Panc1 (cell line): ENCODE results near the gene MAD1L1. TPM values are rescaled to one million over a fixed set of nuclear protein-coding genes. Genes with fewer than 3 reads are reported as not detected.

ENCODE experiments used
- ATAC-seq: fragments of 200-7000 bp; cut with Tn5 transposase; 2 replicates; pipeline ENCODE4 v1.9.1; 2020; ENCODE audit warnings: mild to moderate bottlenecking, moderate library complexity
- BruUV-seq: library from RNA; stranded (reverse); fragments of 400-500 nt; replicated peaks from 2 replicates; lab custom pipeline; 2021; lab: Mats Ljungman, UMichigan
- CTCF ChIA-PET: fragments of 300-600 bp; sonication (Branson Sonifier 250); formaldehyde crosslinking; loops from one replicate; lab custom pipeline; 2022; ENCODE audit warnings: antibody characterized with exemption; lab: Charles Lee
- POLR2A ChIA-PET: fragments of 300-600 bp; sonication (Branson Sonifier 250); formaldehyde crosslinking; loops from one replicate; lab custom pipeline; 2022; ENCODE audit warnings: antibody characterized with exemption; lab: Charles Lee
- DNase-seq: peaks from one replicate; pipeline ENCODE4 v3.0.0-alpha.2; 2010; ENCODE audit warnings: low read depth, low spot score
- H3K27ac ChIP-seq: 2 replicates; pipeline ENCODE4 v1.5.1; 2011; ENCODE audit warnings: mild to moderate bottlenecking, low read length, inconsistent platforms
- H3K27me3 ChIP-seq: fragments of 200-500 bp; sonication (Bioruptor generic); 2 replicates; pipeline ENCODE4 v1.6.0; 2014; ENCODE audit warnings: low read length, inconsistent platforms; ENCODE audit not compliant: control insufficient read depth, insufficient read depth
- H3K36me3 ChIP-seq: fragments of 200-500 bp; sonication (Bioruptor generic); 2 replicates; pipeline ENCODE4 v1.5.1; 2014; ENCODE audit warnings: inconsistent platforms, mild to moderate bottlenecking, low read length, moderate library complexity; ENCODE audit not compliant: control insufficient read depth, insufficient read depth
- H3K4me1 ChIP-seq: 2 replicates; pipeline ENCODE4 v1.5.1; 2011; ENCODE audit warnings: inconsistent platforms, mild to moderate bottlenecking, low read length, moderate library complexity; ENCODE audit not compliant: control insufficient read depth, insufficient read depth
- H3K4me3 ChIP-seq, 2 experiments: 2 replicates each; pipeline ENCODE4 v1.5.1; 2011 to 2012; ENCODE audit warnings: low read depth in 2 of 2, low read length in 2 of 2, mild to moderate bottlenecking in 2 of 2, inconsistent platforms in 1 of 2, moderate library complexity in 1 of 2
- H3K9me3 ChIP-seq: fragments of 200-500 bp; sonication (Bioruptor generic); 2 replicates; pipeline ENCODE4 v1.5.1; 2014; ENCODE audit warnings: low read depth, mild to moderate bottlenecking, inconsistent platforms, low read length, moderate library complexity; ENCODE audit not compliant: control insufficient read depth, insufficient read depth
- POLR2AphosphoS5 ChIP-seq: IDR thresholded peaks from 2 replicates; pipeline ENCODE4 v1.6.1; 2012; ENCODE audit warnings: mild to moderate bottlenecking, low read depth, low read length, moderate library complexity
- REST ChIP-seq, 2 experiments: IDR thresholded peaks; 2 replicates each; pipeline ENCODE4 v1.6.1; 2011 to 2012; ENCODE audit warnings: low read depth in 2 of 2, control low read depth in 1 of 2, low read length in 1 of 2, mild to moderate bottlenecking in 1 of 2, moderate library complexity in 1 of 2; ENCODE audit not compliant: insufficient read depth in 1 of 2
- SIN3A ChIP-seq: IDR thresholded peaks from 2 replicates; pipeline ENCODE4 v1.6.1; 2012; ENCODE audit warnings: low read depth, mild to moderate bottlenecking, low read length, moderate library complexity, borderline replicate concordance; ENCODE audit not compliant: insufficient read depth
- TCF7L2 ChIP-seq: IDR thresholded peaks from 2 replicates; pipeline ENCODE4 v1.6.1; 2011; ENCODE audit warnings: mild to moderate bottlenecking, low read depth, low read length, inconsistent platforms
- in situ Hi-C: cut with HindIII; loops from 2 replicates; pipeline ENCODE4 v1.10.0; 2016; ENCODE audit warnings: low sequenced_read_pairs, low pct_unique_long_range_greater_than_20kb
- intact Hi-C: fragments of 100-400 bp; cut with micrococcal nuclease; formaldehyde crosslinking; loops from one replicate; pipeline ENCODE4 v1.10.0; 2022; ENCODE audit not compliant: unreplicated experiment
- total RNA-seq: library from RNA; stranded (reverse); gene quantifications from one replicate; pipeline ENCODE4 v1.2.1, GENCODE V29; 2021; ENCODE audit not compliant: unreplicated experiment
- TF ChIP-seq, protein P1 (sequence below): fragments of 450-650 bp; IDR thresholded peaks from 2 replicates; pipeline ENCODE4 v1.5.1; 2017; ENCODE audit warnings: mild to moderate bottlenecking

MAD1L1 gene
- total RNA-seq, 1 experiment from 2014 or later, result 70.8 TPM

- Histone ChIP-seq H3K27me3 (no peaks in the 10 kb centered on the region), H3K9me3 (no peaks in the 10 kb centered on the region), H3K4me1 (no peaks in the 10 kb centered on the region), H3K27ac (no peak overlapping the region), H3K36me3 (no peaks in the 10 kb centered on the region; the same call in 1 of the 2 replicates), H3K4me3 (no peak overlapping the region)
- in situ Hi-C loops, result no loop called here
- DNase-seq (no peak), ATAC-seq (no peak)
- intact Hi-C loops, result no loop called here
- POLR2A ChIA-PET, result interaction anchor here (0.5 kb wide), 1 partner anchor 594 kb away, joined by 3 read pairs; no protein-coding TSS in a partner anchor
- CTCF ChIA-PET, result no interaction called here
- no TSS peak for BruUV-seq
- no peak for TF ChIP-seq REST (IDR thresholded peaks at IDR 0.05; ENCODE audit: insufficient read depth in 1 of 2, low read depth in 2 of 2, low read length in 1 of 2)
- TF ChIP-seq, protein P1, sequence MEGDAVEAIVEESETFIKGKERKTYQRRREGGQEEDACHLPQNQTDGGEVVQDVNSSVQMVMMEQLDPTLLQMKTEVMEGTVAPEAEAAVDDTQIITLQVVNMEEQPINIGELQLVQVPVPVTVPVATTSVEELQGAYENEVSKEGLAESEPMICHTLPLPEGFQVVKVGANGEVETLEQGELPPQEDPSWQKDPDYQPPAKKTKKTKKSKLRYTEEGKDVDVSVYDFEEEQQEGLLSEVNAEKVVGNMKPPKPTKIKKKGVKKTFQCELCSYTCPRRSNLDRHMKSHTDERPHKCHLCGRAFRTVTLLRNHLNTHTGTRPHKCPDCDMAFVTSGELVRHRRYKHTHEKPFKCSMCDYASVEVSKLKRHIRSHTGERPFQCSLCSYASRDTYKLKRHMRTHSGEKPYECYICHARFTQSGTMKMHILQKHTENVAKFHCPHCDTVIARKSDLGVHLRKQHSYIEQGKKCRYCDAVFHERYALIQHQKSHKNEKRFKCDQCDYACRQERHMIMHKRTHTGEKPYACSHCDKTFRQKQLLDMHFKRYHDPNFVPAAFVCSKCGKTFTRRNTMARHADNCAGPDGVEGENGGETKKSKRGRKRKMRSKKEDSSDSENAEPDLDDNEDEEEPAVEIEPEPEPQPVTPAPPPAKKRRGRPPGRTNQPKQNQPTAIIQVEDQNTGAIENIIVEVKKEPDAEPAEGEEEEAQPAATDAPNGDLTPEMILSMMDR, result no peak
- TF ChIP-seq POLR2AphosphoS5, result no peak
- no peak for TF ChIP-seq SIN3A
Observed at GRCh38 chr7:2185715-2186114, 47.0 kb downstream of the MAD1L1 start.

DNA sequence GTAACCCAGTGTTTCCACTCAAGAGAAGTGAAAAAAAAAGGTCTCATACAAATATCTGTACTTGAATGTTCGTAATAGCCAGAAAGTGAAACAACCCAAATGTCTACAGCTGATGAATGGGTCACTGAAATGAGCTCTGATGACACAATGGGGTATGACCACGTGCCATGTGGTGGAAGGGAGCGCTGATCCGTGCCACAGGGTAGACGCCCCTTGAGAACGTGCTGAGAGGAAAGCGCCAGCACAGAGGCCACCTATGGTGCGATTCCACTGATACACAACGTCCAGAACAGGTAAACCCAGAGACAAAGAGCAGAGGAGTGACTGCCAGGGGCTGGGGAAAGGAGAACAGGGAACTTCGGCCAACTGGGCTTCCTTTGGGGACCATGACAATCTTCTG is 50.3 kb downstream of the MAD1L1 start:
- Histone ChIP-seq H3K4me1 (no peaks in the 10 kb centered on the region), H3K36me3 (no peaks in the 10 kb centered on the region; the same call in 1 of the 2 replicates), H3K4me3 (no peak overlapping the region), H3K27me3 (no peaks in the 10 kb centered on the region), H3K27ac (no peak overlapping the region), H3K9me3 (no peaks in the 10 kb centered on the region)
- in situ Hi-C loops, result no loop called here
- ChIA-PET CTCF (interaction anchor here (0.7 kb wide), 1 partner anchor 27 kb away, joined by 8 read pairs; no protein-coding TSS in a partner anchor), POLR2A (interaction anchor here (0.7 kb wide), 1 partner anchor 69 kb away, joined by 3 read pairs; no protein-coding TSS in a partner anchor)
- intact Hi-C loops, result no loop called here
- ATAC-seq, result no peak
- no TSS peak for BruUV-seq
- no peak for DNase-seq
- TF ChIP-seq REST (IDR thresholded peaks at IDR 0.05; ENCODE audit: insufficient read depth in 1 of 2, low read depth in 2 of 2, low read length in 1 of 2) (no peak), SIN3A (no peak), POLR2AphosphoS5 (no peak), TCF7L2 (no peak)
- TF ChIP-seq, protein P1, result no peak
